ENCODE results near the gene SAE1.

Gene SAE1

DNA sequence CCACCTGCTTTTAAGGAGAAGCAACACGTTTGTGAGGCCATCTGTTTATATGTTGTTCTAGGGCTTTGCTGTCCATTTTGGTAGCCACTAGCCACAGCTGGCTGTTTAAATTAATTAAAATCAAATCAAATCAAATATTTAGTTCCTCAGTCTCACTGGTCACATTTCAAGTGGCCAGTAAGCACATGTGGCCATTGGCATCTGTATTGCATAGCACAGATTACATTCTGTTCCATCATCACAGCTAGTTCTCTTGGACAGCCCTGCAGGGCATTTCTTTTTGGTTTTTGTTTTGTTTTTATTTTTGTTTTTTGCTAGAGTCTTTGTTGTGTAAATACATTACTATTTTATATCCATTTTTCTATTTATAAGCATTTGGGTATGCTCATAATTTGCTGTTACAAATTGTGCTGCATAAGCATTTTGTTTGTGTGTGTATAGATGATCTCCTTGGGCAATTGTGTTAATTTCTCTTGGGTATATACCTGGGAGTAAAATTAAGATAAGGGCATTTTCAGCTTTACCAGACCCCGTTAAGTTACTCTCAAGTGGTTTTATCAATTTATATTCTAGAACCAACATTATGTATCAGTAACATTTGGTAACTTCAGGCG is 31.3 kb downstream of the SAE1 start:
- peak; percentile 71 for DNase-seq (ENCODE audit: low spot score)

DNA sequence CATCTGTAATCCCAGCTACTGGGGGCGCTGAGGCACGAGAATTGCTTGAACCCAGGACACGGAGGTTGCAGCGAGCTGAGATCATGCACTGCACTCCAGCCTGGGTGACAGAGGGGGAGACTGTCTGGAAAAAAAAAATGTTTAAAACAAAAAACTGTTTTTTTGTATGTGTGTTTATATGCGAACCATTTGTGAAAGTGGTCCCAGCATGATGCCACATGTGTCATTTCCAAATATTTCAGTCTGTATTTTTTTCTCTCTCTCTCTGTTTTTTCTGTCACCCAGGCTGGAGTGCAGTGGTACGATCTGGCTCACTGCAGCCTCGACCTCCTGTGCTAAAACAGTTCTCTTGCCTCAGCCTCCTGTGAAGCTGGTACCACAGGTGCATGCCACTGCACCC is 37.4 kb downstream of the SAE1 start:
- DNase-seq (ENCODE audit: low spot score), result no peak

DNA sequence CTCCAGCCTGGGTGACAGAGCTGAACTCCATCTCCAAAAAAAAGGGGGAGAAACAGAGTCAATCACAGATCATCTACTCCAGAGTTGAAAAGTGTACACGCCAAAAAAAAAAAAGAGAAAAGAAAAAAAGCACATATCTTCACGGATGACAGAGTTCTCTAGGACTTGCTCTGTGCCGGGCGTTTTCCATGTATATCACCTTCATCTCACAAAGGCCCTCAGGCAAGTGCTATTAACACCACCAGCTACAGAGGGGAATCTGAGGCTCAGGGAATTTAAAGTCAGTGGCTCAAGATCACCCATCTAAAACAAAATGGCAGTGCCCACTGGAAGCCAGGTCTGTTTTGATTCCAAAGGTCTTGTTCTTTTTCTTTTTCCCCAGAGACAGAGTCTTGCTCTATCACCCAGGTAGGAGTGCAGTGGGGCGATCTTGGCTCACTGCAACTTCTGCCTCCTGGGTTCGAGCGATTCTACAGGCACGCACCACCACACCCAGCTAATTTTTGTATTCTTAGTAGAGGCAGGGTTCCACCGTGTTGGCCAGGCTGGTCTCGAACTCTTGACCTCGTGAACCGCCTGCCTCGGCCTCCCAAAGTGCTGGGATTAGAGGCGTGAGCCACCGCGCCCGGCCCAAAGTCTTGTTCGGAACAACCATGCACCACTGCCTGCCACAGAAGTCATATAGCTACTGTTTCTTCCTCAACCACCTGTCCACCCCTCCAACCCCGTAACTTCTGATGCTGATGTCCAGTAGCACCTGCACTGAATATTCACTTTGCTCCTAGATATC is 42.2 kb downstream of the SAE1 start:
- no peak for DNase-seq (ENCODE audit: low spot score)

DNA sequence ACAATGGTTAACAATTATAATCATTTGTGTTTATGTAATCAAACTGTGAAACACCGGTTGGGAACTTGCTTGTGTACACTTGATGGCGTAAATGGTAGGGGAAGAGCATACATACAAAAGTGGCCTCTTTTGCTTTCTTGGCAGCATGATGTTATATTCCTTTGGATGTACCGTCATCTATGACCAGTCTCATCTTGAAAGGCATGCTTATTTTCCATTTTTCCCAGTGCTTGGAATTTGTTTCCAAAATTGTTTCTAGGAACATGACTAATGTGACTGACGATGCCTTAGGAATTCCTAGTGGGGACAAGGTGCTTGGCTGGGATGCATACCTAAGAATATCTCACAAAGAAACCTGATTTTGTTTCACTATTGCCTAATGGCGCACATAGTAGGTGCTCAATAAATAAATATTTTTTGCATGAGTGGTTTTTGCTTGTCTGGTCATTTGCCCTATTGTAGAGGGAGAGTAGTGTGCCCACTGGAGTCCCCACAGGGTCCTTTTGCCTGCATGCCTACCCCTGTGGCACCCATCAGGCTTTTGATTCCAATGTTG is 45.5 kb downstream of the SAE1 start:
- peak; percentile 40 for DNase-seq (ENCODE audit: low spot score)

DNA sequence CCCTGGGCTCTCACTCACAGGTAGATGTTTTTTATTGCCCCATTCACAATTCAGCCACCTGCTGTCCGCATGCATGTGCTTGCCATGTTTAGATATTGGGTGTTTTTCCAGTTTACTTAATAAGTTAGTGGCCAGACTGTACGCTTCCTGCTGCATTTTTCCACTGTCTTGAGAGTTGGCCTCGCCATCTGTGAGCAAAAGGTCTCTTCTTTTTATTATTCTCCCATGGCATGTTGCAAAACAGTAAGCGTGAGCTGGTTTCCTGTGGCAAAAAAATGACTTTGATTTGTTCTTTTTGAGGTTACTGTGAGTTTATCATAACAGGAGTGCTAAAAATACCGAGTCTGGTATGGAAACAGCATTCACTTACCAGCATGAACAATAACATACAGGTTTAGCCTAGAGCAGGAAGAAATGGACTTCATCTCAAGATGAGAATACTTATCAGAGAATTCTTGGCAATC is 46.0 kb downstream of the SAE1 start:
- DNase-seq (ENCODE audit: low spot score), result peak; percentile 66

DNA sequence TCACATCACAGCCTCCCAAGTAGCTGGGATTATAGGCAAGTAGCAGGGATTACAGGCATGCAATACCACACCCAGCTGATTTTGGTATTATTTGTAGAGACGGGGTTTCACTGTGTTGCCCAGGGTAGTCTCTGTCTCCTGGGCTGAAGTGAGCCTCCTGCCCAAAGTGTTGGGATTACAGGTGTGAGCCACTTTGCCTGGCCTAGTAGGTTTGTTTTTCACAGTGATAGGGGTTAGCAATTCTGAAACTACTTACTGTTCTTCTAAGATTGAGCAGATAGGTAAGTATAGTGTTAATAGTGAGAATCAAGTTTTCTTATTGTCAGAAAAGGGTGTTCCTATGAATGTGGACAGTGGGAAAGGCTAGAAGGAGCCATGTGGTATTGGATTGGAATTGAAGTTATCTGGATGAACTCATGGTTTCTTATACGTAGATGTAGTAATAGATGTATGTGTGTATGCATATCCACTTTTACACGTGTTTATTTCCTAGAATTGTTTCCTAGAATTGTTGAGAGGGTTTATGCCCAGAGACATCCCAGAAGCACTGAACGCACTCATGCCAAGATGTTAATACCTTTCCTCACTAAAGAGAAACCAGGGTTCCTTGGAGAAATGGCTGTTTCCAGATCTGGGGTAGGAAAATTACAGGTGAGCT is 49.1 kb downstream of the SAE1 start:
- no peak for DNase-seq (ENCODE audit: low spot score)

DNA sequence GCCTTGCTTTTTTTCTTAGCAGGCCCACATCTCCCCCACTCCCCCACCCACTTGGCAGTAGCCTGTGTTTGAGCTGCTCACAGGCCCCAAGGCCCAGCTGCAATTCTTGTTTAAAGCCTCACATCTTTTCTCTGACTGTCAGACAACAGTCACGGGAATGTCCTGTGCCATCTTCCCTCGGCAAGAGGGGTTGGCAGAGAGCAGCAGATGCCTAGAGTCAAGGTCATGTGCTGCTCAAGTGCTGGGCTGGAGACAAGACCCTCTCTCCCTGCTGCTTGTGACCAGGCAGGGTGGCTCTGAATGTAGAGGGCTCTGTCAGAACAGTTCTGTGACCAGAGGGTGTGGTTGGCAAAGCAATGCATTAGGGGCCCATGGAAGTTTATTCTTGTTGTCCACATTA is 53.0 kb downstream of the SAE1 start:
- DNase-seq (ENCODE audit: low spot score), result no peak

DNA sequence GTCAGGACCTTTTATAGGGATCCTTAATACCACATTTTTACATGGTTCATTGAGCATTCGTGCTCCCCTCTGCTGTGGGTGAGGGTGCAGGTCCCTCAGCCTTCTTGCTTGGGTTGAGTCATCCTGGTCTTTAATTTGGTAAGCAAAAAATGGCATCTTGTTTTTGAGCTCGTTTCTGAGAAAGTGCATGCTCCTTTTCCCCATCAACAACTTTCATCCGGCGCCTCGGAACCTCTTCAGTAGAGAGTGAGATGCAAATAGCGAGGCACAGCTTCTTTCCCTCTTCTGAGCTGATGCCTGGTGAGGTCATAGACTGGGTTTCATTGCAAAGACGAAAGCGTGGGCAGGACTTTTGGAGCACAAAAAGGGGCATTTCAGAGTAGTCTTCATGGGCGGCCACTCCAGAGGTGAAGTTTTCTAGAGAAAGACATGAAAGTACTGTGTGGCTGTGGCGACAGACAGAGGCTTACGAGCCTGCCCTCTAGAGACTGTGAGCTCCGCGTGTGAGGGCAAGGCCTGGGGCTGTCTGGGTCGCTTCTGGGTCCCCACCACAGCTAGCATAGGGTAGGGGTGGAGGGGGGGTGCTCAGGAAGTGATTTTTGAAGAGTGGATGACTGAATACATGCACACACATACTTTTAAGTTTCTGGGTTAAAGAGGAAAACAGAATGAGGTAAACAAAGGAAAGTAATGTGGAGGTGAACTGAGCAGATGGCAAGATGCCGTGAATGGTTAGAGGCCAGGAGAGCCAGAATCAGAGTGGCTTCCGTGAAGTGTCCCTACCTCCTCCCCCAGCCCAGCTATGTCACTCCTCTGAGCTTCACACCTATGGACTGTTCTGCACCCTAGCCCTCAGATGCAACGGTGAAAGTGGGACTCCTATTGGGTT is 56.1 kb downstream of the SAE1 start:
- no peak for DNase-seq (ENCODE audit: low spot score)

DNA sequence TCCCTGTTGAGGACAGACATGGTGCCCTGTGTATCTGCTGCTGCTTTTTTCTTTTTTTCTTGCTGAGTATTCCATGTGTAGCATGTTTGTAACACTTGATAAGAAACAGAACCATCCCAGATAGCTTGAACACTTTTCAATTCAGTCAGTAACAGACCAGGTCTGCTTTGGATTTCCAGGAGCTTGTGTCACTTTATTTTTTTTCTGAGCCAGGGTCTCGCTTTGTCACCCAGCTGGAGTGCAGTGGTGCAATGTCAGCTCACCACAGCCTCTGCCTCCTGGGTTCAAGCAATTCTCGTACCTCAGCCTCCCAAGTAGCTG is 56.7 kb downstream of the SAE1 start:
- DNase-seq (ENCODE audit: low spot score), result no peak

DNA sequence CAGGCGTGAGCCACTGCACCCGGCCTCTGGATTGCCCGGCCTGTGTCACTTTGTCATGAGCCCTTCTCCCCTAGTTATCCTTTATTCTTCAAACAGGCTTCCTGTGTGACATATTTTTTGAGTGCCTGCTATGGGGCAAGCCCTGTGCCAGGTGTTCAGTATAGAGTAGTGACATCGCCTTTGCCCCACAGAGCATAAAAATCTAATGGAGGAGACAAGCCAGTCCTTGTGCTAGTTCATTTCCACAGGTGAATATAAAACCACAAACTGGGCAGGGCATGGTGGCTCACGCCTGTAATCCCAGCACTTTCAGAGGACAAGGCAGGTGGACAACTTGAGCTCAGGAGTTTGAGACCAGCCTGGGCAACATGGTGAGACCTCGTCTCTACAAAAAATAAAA is 57.2 kb downstream of the SAE1 start:
- DNase-seq (ENCODE audit: low spot score), result no peak

DNA sequence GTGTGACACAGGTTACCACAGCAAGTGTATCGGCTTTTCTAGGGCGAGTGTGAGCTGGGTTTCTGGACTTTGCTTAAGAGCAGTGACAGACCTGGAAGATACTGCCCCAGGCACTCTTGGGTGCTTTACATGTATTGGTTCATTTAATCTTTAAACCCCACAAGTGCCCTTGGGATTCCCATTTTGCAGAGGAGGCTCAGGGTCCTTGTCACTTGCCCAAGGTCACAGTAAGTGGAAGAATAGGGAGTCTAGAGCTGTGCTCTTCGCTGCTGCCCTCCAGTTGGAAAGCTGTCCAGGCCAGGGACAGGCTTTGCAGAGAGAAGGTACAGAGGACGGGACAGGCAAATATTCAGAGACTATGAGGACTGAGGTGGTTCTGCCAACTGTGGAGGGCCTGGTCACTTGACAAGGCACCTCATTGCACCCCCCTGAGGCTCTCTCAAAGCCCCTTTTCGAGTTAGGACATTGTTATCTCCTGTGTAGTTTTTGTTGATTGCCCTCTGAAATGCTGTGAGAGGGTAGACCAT is 57.9 kb downstream of the SAE1 start:
- DNase-seq (ENCODE audit: low spot score), result no peak

DNA sequence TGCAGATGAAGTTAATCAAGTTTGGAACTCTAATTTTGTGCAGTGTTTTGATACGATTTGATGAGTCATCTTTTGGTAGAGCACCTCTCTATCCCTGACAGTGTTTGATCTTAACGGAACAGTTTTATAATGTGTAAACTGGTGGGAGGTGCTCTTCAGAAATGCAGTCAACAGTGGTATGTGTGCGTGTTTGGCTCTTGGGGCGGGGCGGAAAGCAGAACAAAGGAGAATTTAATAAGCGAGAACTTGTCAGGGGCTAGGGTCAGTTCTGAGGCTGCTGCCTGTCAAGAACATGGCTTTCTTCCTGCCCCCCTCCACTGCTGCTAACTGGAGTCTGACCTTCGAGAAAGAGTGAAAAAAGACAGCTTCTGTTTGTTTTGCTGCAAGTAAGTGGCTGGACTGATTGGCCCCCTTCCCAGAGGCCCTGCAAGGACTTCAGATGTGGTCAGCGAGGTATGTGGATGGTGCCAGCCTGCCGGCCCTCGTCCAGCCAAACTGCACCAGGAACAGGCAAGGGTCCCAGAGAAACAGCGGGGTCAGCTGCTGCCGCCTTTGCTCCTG is 59.6 kb downstream of the SAE1 start:
- peak; percentile 73 for DNase-seq (ENCODE audit: low spot score)

DNA sequence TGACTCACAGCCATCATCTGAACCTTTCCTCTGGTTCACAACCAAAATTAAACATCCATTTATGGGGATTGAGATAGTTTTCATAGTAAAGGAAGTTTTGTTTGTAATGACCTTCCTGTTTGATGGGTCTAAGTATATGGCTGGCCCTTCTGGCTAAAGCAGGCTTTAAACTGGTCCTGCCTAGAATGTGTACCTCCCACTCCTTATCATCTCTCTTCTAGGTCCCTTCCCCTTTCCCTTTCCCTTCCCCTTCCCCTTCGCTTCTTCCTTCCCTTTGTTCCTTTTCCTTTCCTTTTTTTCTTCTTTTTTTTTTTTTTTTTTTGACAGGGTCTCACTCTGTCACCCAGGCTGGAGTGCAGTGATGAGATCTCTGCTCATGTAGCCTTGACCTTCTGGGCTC is 64.8 kb downstream of the SAE1 start:
- DNase-seq (ENCODE audit: low spot score), result no peak

DNA sequence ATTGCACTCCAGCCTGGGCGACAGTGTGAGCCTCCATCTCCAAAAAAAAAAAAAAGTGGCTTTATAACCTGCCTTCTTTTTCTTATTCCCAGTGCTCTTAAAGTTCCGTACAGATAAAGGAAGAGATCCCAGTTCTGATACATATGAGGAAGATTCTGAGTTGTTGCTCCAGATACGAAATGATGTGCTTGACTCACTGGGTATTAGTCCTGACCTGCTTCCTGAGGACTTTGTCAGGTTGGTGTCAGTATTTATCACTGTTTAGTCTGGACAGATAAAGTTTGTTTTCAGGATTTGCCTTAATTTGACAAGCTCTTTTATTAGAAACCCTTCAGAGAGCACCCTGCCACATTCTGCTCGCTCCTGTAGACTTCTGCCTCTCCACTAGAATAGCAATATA is 66.5 kb downstream of the SAE1 start:
- no peak for DNase-seq (ENCODE audit: low spot score)

DNA sequence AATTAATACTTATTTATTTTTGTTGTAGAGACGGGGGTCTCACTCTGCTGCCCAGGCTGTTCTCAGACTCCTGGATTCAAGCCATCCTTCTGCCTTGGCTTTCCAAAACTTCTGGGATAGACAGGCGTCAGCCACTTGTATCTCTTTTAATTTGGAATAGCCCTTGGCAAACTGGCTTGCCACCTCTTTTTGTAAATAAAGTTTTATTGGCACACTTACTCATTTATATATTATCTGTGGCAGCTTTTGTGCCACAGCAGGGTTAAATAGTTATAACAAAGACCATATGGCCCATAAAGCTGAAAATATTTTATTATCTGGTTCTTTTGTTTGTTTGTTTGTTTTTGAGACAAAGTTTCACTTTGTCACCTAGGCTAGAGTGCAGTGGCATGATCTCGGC is 69.9 kb downstream of the SAE1 start:
- DNase-seq (ENCODE audit: low spot score), result no peak

DNA sequence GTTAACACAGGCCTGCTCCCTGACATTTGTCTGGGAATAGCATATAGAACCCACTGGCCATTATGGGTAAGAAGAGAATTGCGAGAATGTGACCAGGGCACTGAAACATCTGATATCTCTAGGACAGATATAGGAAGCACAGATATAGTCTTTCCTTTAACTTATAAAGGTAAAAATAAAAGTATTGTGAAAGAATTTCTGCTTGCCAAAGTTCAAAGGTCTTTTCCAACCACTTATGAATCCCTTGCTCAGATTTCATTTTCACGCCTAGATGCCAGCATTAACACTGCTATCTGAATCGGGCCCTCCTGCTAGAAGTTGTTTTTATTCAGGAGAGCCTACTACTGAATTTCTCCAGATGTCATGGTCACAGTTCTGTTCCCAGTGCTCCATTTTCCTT is 72.6 kb downstream of the SAE1 start:
- DNase-seq (ENCODE audit: low spot score), result no peak

DNA sequence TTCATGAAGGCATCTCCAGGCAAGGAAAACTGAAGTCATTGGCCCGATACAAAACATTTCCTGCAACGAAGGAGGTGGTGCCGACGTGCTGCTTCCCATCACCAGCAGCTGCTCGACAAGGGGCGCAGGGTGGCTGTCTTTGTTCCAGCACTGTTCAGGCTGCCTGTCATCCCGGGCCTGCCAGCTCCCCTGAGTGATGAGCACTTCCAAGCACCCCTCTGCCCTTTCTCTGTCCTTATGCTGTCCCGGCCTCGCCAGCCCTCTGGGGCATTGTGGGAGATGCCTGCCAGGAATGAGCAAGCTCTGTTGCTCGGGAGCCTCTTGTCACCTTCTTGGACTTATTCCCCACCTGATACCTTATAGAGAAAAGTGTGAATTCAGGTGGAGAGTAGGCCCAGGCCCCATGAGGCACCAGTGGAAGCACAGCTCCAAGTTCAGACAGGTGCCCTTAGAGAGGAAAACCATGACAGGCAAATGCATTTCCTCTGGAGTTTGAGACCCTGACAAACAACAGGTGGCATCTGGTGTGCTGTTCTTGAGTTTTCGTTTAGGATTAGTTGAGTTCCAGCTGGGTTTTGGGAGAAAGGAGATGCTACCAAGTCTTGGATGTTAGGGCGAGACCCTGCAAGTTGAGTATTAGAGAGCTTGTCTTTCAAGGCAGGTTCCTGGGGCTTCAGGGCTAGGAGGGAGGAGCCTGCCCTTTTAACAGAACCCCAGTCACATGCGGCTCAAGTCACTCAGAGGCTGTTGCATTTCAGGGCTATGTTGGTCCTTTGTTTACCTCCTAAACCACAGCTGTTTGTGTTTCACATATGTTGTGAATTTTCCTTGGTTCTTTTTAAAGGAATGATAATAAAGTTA is 78.9 kb downstream of the SAE1 start:
- no peak for DNase-seq (ENCODE audit: low spot score)

DNA sequence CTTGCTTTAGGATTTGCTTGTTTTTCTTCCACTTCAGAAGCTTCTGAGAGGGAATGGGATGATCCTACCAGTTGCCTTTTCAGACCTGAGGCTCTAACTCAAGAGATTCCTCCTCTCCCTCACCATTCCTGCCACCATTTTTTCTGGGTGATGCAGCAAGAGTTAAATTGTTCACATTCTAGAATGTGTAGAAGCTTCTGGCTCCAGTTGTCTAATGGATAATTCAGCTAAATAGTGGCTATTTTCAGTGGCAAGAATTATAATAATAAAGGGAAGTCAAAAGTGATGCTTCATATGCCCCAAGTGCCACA is 79.5 kb downstream of the SAE1 start:
- DNase-seq (ENCODE audit: low spot score), result no peak

DNA sequence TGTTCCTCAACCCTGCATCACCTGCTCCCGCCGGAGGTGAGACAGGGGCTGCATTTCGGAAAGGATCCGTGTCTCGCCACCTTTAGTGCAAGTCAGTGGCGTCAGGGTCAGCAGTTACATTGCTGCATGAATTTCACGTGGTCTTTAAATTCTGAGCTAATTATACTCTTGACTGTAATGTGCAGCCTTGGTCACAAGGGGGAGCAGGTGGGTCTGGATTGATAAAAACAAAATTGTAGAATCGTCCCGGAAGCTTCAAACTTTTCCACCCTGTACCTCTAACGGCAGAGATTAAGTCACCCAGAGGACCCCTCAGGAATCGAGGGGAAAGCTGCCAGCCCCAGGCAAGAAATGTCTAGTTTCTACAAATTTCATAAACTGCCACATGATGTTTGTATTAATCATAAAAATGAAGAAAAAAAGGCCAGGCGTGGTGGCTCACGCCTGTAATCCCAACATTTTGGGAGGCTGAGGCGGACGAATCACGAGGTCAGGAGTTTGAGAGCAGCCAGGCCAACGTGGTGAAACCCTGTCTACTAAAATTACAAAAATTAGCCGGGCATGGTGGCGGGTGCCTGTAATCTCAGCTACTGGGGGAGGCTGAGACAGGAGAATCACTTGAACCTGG is 80.2 kb downstream of the SAE1 start:
- DNase-seq (ENCODE audit: low spot score), result peak; percentile 81

DNA sequence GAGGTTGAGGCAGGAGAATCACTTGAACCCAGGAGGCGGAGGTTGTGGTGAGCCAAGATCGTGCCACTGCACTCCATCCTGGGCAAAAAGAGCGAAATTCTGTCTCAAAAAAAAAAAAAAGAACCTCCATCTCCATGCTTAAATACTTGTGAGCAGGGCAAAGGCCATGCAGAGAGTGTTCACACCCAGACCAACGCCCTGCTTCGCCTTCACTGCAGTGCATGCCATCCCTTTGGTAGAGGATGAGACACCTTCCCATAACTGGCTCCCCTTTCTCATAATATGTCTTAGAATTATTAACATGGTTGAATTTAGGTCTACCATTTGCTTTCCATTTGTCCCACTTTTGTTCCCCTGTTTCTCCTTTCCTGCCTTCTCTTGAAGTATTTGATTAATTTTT is 84.9 kb downstream of the SAE1 start:
- DNase-seq (ENCODE audit: low spot score), result no peak
